NCI-H2107 treated with DMSO at 0.1 percent for 48 hours (cell line): ENCODE data around the gene TMEM269.
"Not testable (repeated sequence)": the region's sequence is repeated elsewhere in the genome, so short reads cannot be mapped to it uniquely, and the experiment has no call there.

ENCODE experiments used
- DNase-seq: peaks from one replicate; lab custom pipeline; 2025; ENCODE audit not compliant: unreplicated experiment; lab: John Stamatoyannopoulos, UW

Gene TMEM269

GRCh38 chr1:42774928-42775526 lies 9.8 kb upstream of the TMEM269 start:
- DNase-seq = no peak

DNA sequence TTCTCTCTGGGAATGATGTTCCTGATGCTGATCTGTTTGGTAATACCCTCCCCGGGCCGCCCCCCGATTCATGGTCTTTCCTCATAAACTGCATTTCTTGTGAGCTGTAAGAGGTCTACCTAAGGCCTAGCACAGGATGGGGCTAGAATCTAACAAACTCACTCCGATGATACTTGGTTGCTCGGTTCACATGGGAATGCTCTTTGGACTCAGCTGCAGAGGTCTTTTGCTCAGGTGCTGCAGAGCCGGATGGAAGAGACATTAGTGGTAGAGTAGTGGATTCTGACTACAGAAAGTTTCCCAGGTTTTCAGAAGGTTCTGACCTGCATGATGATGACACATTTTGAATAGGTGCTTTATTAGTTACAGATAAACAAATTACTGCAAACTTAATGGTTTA lies 8.3 kb upstream of the TMEM269 start:
- no peak for DNase-seq

GRCh38 chr1:42777852-42778251 lies 6.9 kb upstream of the TMEM269 start:
- peak; percentile 2 for DNase-seq

GRCh38 chr1:42779725-42780124 lies 5.1 kb upstream of the TMEM269 start:
- no peak for DNase-seq

- no peak for DNase-seq
Measured at GRCh38 chr1:42780176-42780575, 4.6 kb upstream of the TMEM269 start.

DNA sequence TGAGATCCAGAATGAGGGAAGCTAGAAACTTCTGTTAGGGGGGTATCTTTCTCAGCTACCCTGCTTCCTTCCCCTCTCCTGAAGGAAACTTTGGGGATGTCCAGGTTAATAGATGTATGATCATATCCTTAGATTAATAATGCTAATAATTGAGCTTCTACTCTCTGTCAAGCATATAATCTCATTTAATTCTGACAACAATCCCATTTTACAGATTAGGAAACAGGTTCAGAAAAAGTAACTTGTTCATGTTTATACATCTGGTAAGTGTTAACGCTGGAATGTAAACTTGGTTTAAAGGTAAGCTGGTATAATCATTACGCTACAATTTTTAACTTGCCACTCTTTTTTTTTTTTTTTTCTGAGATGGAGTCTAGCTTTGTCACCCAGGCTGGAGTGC lies 1.7 kb upstream of the TMEM269 start:
- no peak for DNase-seq

DNA sequence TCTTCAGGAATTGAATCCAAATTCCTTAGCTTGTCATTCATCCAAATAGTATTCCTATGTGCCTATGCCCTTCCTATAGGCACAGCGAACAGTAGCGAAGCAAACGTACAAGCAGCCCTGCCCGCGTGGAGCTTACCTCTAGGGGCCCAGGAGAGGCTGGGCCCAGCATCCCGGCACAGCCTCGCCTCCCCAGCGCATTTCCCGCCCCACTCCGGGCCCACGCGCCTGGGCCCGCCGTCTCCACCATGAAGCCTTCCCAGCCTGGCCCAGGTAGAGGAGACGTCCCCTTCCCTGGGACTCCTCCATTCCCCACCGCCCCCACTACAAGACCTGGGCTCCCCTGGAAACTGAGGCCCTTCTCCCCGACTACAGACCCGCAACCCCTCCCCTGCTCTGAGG lies 245 bp upstream of the TMEM269 start:
- no peak for DNase-seq

GRCh38 chr1:42786097-42786496 lies 1.3 kb downstream of the TMEM269 start:
- DNase-seq = no peak

DNA sequence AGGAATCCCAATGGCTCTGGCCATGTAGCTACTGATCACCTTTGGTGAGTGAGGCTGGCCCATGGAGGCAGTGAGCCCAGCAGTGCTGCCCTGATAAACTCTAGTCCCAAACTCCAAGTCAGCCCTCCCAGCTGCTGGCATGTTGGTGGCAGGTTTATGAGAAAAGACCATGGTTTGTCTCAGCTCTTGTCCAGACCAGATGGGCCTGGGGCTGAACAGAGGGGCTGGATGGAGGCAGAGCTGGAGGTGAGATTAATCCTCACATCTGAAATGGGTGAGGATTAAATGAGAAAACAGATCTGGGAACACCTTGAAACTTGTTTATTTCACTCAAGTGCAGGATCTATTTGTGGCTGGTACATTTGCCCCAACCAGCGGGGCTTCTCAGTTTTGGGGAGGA lies 3.2 kb downstream of the TMEM269 start:
- DNase-seq = no peak

DNA sequence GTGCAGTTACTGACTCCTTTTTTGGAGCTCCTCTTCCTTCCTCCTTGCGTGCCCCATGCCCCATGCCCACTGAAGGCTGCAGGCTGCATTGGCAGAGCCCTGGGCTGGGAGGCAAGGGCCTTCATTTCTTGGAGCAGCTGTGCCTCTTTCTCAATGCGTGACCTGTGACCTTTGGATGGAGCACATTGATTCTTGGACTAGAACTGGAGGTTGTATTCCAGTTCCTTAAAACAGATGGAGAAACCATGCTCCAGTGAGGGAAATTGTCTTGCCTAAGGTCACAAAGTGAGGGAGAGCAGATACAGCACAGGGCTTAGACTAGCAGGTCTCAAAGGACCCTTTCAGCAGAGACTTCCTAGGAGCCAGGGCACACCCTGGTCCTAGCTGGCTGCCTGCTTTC lies 9.0 kb downstream of the TMEM269 start:
- DNase-seq = no peak

GRCh38 chr1:42797414-42797813 lies 12.6 kb downstream of the TMEM269 start:
- DNase-seq = no peak

DNA sequence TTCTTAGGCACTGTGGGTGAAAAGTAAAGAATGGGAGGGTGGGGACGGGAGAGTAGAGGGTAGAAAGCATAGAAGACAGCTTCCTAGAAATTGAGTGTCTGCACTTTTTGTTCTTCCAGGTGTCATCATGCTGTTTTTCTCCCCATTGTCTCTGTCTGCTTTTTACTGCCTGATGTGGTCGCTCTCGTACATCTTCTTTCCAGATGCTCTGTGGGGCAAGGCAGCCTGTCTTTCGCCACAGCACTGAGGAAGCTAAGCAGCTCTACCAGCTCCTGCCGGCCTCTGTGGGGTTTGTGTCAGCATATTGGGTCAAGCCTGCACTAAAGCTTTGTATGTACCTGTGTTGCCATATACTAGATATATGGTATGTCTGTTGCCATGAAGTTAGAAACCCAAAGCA lies 13.2 kb downstream of the TMEM269 start:
- no peak for DNase-seq

- DNase-seq = no peak
Measured at GRCh38 chr1:42801832-42802473, 17.2 kb downstream of the TMEM269 start.

- no peak for DNase-seq
Measured at GRCh38 chr1:42806171-42806570, 21.4 kb downstream of the TMEM269 start.

DNA sequence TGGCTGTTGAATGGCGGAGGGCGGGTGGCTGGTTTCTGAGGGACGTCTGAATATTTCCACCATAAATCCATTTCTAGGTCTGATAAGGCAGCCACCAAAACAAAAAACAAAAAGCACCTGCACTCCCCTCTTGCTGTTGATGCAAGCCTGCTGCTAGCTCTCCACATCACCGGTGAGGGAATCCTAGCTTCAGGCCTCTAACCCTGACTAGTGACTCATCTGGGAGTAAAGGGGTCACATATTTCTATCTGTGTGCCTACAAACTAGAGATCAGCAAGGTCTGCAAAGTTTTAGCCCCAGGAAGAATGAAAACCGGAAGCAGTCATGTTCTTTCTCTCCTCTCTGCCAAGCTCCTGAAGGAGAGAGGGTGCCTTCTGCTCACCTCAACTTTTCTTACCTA lies 21.8 kb downstream of the TMEM269 start:
- DNase-seq = no peak

GRCh38 chr1:42807056-42807668 lies 22.4 kb downstream of the TMEM269 start:
- DNase-seq = no peak

GRCh38 chr1:42814815-42815214 lies 30.0 kb downstream of the TMEM269 start:
- not testable (repeated sequence) for DNase-seq

GRCh38 chr1:42815941-42816584 lies 31.3 kb downstream of the TMEM269 start:
- peak; percentile 72 for DNase-seq

DNA sequence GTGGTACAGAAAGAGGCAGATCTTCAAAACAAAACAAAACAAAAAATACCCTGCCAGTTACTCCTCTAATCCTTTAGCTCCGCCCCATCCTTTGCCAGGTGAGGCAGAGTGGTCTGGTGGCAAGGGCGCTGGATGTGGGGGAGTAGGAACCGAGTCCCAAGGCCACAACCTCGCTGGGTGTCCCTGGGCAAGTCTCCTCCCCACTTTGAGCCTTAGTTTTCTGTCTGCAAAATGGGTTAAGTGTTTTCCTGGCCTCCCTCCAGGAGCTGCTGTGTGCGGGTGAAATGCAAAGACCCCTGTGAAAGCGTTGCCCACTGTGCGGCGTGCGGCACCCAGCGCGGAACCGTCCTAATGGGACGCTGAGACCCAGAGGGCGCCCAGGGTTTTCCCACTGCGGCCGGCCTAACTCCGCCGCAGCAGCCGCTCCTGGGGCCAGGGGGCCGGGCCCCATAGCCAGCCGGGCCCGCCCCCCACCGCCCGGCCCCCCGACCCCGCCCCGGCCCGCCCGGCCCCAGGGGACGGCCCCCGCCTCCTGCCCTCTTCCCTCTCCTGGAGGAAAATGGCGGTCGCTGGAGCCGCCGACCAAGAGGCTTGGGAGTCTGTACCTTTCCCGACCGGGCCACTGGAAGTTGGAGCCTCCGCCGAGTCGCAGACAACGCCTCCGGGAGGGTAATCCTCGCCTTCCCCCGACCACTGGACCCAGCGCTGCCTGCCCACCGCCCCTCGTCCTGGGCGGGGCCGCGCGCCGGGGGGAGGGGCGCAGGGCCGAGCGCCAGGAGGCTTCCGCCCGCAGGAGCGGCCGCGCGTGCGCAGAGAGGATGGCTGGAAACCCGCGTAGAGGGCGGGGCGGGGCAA lies 32.0 kb downstream of the TMEM269 start, which contains the start of the genes ERMAP and SVBP:
Gene ERMAP (plus strand): TSS at position 538 of the 855 bp plus-strand sequence. CDS start 13,327 bp downstream, outside the sequence.
Gene SVBP (minus strand): TSS at position 813 of the 855 bp plus-strand sequence. CDS start 853 bp downstream, outside the sequence.
- DNase-seq = peak; percentile 90

- DNase-seq = no peak
Measured at GRCh38 chr1:42817440-42817767, 32.6 kb downstream of the TMEM269 start.

GRCh38 chr1:42817976-42818375 lies 33.2 kb downstream of the TMEM269 start:
- no peak for DNase-seq
